GM18505 (cell line): ENCODE results near the gene SCAF4.
"Not testable (repeated sequence)": the region's sequence is repeated elsewhere in the genome, so short reads cannot be mapped to it uniquely, and the experiment has no call there.

Experiments used
- ATAC-seq: cut with Tn5 transposase; IDR thresholded peaks from one replicate; pipeline ENCODE4 v1.9.1; 2021; ENCODE audit not compliant: unreplicated experiment
- POLR2A ChIP-seq: IDR thresholded peaks from 4 replicates; pipeline ENCODE4 v1.6.1; 2011; ENCODE audit warnings: borderline replicate concordance; ENCODE audit not compliant: insufficient read depth, insufficient read length; ENCODE audit errors: extremely low read depth

SCAF4 gene

DNA sequence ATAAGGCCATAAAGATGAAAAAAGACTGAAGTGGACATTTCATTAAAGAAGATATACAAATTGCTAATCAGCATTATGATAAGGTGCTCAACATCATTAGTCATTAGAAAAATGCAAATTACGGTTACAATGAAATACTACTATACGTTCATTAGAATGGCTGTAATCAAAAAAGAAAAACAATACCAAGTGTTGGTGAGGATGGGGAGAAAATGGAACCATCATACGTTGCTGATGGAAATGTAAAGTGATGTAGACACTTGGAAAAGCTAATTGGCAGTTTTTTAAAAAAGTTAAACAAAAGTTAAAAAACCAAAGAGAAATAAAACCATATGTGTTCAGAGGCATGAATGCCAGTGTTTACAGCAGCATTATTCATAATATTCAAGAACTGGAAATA is 81.0 kb downstream of the SCAF4 start:
- no peak for ATAC-seq
- no peak for TF ChIP-seq POLR2A

DNA sequence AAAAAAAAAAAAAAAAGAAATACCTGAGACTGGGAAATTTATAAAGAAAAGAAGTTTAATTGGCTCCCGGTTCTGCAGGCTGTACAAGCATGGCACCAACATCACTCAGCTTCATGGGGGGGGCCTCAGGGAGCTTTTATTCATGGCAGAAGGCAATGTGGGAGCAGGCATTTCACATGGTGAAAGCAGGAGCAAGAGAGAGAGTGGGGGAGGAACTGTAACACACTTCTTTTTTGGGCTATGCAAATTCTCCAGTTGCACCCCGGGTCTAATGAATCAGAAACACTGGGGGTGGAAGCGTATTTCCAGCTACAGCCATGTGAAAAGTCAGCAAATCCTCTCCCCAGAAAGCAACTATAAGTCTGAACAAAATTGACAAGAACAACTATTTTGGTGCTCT is 84.3 kb downstream of the SCAF4 start:
- TF ChIP-seq POLR2A: no peak
- no peak for ATAC-seq

DNA sequence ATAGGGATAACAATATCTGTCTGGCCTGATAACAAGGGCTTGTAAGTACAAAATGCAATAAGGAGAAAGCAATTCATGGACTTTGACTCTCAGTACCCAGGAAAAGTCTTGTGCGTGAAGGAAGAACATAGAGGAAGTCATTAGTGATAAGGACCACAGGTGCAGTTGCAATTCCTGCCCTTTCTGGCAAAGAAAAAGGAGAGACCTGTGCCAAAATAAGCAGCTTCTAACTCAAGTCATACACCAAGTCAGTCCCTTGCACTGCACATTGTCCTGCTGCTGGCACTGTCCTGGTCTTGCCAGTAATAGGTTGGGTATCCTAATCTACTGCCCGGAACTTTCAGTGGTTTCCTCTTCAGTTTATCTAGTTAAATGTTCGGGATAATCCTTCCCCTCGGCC is 87.3 kb downstream of the SCAF4 start:
- no peak for TF ChIP-seq POLR2A
- no peak for ATAC-seq

DNA sequence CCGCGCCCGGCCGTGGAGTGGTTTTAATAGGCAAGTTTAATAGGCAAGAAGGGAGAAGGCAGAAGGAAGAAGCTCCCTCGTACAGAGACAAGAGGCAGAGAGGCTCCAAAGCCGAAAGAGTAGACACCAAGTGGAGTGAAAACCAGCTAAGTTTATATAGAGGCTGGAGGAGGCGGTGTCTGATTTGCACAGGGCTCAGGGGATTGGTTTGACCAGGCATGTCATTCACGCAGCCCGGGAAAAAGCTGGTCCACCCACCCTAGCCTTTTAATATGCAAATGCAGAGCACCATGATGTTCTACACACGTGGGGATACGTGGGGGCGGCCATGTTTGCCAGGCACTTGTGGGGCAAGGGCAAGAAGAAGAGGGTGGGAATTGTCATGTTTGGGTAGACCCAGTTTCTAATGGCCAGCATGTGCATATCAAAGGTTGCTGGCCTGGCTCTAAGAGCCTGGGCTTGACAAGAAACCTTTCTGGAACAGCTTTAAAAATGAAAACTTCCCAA is 90.4 kb downstream of the SCAF4 start:
- ATAC-seq: no peak
- no peak for TF ChIP-seq POLR2A

DNA sequence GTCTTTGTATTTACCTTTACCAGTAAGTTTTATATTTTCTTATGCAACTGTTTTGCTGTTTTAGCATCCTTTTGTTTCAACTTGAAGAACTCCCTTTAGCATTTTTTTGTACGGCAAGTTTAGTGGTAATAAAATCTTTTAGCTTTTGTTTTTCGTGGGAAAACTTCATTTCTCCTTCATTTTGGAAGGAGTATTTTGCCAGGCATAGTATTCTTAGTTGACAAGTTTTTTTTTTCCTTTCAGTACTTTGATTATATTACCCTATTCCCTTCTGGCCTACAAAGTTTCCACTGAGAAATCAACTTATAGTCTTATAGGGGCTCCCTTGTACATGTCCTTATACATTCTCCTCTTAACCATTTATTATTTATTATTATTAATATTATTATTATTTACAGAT is 95.0 kb downstream of the SCAF4 start:
- no peak for TF ChIP-seq POLR2A
- no peak for ATAC-seq

DNA sequence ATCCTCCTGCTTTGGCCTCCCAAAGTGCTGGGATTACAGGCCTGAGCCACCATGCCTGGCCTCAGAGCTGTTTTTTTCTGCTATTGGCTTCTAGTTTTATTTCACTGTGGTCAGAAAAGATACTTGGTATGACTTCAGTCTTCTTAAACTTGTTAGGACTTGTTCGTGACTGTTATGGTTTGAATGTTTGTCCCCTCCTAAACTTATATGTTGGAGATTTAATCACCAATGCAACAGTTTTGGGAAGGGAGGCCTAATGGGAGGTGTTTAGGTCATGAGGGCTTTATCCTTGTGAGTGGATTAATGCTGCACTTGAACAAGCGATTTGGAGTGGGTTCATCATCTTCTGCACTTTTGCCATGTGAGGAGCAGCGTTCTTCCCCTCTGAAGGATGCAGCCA is 96.9 kb downstream of the SCAF4 start:
- no peak for TF ChIP-seq POLR2A
- no peak for ATAC-seq

DNA sequence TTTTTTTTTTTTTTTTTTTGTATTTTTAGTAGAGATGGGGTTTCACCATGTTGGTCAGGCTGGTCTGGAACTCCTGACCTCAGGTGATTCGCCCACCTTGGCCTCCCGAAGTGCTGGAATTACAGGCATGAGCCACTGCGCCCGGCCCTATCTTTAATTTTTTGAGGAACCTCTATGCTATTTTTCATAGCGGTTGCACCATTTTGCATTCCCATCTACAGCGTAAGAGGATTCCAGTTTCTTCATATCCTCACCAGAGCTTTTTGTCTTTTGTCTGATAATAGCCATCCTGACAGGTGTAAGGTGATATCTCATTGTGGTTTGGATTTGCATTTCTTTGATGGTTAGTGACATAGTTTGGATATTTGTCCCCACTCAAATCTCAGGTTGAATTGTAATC is 100.0 kb downstream of the SCAF4 start:
- not testable (repeated sequence) for ATAC-seq

DNA sequence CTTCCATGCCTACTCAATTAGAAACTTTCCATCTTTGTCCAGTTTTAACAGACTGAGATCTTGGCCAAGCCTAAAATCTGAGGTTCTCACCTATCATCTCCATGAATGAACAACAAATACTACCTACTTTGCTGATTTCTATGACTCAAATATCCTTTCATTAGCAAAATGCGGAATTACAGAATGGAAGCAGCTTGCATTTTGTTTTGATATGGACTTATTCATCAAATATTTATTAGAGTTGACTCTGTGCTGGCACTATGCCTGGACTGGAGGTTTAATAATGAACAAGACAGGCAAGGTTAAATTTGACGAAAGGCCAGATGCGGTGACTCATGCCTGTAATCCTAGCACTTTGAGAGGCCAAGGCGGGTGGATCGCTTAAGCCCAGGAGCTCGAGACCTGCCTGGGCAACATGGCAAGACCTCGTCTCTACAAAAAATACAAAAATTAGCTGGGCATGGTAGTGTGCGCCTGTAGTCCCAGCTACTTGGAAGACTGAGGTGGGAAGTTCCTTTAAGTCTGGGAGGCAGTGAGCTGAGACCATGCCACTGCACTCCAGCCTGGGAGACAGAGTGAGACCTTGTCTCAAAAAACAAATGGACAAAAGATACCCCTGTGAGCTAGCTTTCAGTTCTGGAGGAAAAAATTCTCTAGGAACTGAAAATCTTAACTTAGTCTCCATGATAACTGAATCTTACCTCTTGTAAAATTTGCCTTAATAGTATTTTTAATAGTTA is 101.8 kb downstream of the SCAF4 start:
- no peak for TF ChIP-seq POLR2A
- no peak for ATAC-seq

DNA sequence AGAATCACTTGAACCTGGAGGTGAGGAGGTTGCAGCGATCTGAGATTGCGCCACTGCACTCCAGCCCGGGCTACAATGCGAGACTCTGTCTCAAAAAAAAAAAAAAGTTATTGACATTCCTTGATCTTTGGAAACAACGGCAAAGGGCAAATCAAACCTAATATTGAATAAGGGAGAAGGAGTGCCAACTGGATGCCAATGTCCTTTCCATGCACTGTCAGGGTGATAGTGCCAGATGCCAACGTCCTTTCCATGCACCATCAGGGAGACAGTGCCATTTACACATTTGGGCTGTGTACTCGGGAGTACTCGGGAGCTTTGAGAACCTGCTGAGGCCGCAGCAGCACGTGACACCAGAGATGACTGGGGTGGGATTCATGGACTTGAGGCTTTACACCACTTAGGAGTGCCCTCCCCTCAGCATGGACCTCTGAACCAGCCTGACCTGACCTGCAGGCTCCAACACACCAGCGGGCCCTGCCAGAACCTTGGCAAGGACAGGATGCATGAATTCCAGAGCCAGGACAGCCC is 106.9 kb downstream of the SCAF4 start:
- no peak for TF ChIP-seq POLR2A

DNA sequence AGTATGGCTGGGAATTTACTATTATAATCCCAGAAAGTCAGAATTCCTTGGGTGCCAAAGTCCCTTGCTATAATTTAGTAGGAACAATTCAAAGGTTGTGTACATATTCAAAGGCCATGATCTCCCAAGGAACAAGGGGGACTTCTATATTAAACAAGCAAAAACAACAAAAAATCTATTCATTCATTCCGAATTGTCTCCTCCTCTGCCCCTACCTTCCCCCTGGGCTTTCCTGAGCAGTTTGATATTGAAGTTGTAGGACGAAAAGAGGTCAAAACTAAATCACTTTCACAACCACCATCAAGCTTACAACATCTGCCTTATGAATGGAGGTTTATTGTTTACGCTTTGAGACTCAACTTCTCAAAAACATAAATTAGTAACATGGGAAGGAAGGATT is 107.7 kb downstream of the SCAF4 start:
- no peak for ATAC-seq

More for the DNA sequence above, 106.9 kb downstream of the SCAF4 start:
- no peak for ATAC-seq

DNA sequence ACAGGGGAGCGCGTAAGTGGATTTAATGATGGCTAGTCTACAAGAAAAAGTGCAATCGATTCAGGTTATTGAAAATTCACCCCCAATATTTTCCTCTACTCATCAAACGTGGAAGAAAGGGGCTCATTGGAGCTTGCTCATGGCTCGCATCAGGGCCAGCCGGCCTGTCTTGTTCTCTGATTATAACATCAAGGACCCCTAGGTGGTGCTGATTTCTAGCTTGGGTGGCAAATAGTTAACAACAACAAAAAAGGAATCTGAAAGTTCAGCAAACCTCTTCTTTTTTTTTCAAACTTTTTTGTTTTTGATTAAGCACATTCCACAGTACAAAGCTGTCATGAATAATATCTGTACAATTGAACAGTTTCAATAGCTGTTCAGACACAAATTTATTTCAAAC is 108.3 kb downstream of the SCAF4 start:
- no peak for ATAC-seq

More for the DNA sequence above, 107.7 kb downstream of the SCAF4 start:
- no peak for TF ChIP-seq POLR2A

DNA sequence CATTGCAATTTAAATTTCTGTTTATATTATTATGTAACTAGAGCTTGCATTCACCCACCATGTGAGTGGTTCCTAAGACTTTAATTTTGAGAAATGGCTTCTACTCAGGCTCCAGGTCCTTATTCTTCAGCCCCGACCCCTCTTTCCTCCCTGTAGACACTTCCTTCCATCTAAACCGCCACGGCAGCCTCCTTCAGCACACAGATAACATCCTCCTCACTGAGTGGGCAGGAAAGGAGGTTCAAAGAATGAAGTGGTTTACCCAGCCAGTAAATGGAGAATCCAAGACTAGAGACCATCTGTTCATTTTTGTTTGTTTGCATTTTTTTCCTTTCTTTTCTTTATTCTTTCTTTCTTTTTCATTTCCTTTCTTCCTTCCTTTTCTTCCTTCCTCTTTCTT is 109.5 kb downstream of the SCAF4 start:
- no peak for TF ChIP-seq POLR2A
- no peak for ATAC-seq

More for the DNA sequence above, 108.3 kb downstream of the SCAF4 start:
- TF ChIP-seq POLR2A: no peak
